ENCODE results near the gene G2E3.
"Not testable (repeated sequence)": the region's sequence is repeated elsewhere in the genome, so short reads cannot be mapped to it uniquely, and the experiment has no call there.

Gene G2E3

DNA sequence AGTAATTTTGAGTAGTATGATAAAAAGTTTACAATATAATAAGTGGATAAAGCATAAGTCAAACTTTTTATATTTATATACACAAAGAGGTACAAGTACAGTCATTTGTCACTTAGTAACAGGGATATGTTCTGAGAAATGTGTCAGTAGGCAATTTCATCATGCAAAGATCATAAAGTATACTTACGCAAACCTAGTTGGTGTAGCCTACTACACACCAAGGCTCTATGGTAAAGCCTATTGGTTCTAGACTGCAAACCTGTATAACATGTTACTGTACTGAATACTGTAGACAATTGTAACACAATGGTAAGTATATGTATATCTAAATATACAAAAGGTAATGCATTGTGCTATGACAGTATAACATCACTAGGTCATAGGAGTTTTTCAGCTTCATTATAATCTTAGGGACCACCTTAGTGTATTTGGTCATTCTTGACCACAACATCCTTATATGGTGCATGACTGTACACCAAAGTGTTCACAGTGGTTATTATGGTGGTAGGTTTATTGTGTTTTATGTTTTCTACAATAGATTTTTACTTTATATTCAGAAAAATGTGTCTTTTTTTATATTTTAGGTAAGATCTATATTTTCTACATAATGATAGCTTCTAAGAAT lies 48.3 kb downstream of the G2E3 start:
- DNase-seq, result no peak

DNA sequence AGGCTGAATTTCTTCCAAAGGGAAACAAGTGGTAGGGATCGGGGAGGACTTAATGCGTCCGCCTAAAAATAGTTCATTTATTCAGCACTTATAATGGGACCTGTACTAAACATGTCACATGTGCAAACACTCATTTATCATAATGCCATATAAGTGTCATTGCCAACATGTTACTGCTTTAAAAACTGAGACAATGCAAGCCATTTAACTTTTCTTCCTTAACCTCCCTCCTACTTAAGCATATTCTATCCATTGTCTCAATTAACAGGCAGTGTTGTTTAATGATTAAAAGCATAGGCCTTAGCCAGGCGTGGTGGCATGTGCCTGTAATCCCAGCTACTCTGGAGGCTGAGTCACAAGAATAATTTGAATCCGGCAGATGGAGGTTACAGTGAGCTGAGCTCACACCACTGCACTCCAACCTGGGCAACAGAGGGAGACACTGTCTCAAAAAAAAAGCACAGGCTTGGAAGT lies 49.6 kb downstream of the G2E3 start:
- DNase-seq, result no peak

DNA sequence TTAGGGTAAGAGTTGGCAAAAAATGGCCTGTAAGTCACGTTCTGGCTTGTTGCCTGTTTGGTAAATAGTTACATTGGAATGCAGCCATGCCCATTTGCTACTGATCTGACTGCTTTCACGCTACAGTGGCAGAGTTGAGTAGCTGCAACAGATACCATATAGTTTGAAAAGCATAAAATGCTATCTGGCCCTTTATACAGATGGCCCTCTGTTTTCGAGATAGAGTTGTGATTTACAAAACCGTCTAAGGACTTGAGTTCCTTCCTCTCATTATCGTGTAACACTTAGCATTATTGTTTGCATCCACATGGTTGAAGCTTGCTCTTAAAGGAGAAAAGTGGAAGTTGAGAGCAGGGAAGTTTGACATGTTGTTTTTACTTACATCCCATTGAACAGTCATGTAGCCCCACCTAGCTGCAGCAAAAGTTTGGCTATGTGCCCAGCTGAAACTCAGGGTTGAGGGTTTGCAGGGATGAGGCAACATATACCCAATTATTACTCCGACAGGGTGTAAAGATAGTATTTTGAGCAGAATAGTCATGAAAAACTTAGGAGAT lies 51.9 kb downstream of the G2E3 start:
- no peak for DNase-seq

DNA sequence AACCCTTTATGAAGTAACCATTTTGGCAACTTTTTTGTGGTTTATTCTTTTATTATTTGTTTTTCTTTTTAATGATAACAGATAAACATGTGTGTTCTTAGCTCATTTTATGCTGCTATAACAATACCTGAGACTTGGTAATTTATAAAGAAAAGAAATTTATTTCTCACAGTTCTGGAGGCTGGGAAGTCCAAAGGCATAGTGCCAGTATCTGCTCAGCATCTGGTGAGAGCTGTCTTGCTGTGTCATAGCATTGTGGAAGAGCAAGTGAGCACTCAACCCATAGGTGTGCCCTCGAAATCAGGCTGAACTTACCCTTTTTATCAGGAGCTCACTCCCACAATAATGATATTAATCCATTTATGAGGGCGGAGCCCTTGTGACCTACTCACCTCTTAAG lies 55.2 kb downstream of the G2E3 start:
- no peak for DNase-seq

DNA sequence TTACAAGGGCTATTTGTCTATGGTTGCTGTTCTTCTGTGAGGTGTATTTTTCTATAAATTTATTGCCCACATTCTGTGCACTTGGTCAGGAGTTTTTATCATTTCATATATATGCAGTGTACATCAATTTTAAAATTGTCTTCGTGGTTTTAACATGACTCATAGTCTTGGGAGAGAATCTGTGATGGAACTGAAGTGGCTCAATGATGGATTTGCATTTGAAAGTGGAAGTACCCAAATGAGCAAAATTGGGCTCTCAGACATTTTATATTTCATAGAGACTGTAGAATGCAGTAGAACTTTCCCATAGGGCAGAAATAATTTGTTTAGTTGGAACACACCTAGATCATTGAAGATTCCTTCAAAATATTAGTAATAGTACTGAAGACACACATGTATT lies 61.2 kb downstream of the G2E3 start:
- no peak for DNase-seq

DNA sequence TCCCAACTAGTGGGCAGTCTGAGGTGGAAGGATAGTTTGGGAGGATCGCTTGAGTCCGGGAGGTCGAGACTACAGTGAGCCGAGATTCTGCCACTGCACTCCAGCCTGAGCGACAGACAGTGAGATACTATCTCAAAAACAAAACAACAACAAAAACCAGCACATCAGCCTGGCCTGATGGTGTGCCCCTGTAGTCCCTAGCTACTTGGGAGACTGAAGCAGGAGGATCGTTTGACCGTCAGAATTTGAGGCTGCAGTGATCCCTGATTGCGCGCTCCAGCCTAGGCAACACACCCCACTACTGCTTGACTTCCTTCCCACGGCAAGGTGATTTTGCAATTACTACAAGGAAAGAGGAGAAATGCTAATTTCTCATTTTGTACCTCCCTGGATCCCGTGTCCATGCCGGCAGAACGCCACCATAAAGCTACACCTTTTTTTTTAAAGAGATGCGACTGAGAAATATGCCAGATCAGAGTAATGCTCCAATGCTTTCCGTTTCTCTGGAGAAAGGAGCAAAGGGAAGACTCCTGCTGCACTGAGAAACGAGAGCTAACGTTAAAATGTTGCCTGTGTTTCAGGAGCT lies 62.5 kb downstream of the G2E3 start:
- no peak for DNase-seq

DNA sequence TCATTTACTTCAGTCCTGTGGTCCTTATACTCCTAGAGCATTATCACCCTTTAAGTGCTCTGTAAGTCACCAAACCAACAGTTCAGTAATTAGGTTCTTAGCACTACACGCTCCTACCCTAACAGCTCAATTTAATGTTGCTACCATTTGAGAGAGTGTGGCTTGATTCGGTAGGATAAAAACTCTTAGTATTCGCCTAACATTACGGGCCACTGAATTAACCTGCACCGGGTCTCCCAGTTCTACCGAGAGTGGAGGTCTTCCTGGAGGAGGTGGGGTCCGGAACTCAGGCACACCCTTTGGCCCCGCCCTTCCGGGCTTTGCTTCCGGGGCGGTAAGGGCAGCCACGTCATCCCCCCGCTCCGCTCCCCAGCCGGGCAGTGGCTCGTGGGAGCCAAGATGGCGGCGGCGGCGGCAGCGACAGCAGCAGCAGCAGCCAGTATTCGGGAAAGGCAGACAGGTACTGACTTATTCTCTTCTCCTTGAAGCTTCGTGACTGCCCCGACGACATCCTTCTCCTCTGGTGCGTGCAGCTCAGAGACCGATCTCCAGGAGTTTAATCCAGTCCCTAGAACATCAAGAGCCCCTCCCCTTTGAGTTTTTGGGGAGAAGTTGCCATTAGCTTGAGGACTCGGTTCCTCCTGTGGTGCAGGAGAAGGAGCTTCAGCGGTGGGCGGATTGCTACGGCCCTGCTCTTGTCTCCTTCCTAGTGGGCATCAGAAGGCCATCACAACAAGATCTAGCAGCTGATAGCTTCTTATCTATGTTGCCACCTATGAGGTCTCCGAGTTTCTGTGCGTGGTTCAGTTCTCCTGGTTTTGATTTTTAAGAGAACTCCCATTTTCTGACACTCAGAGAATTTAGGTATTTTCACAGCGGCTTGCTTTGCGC lies 63.2 kb downstream of the G2E3 start, which contains the start of gene SCFD1:
TSS of gene SCFD1 (plus strand) at position 380 of the 891 bp plus-strand sequence. CDS start at position 400, 20 bp downstream.
- DNase-seq, result peak; percentile 92

DNA sequence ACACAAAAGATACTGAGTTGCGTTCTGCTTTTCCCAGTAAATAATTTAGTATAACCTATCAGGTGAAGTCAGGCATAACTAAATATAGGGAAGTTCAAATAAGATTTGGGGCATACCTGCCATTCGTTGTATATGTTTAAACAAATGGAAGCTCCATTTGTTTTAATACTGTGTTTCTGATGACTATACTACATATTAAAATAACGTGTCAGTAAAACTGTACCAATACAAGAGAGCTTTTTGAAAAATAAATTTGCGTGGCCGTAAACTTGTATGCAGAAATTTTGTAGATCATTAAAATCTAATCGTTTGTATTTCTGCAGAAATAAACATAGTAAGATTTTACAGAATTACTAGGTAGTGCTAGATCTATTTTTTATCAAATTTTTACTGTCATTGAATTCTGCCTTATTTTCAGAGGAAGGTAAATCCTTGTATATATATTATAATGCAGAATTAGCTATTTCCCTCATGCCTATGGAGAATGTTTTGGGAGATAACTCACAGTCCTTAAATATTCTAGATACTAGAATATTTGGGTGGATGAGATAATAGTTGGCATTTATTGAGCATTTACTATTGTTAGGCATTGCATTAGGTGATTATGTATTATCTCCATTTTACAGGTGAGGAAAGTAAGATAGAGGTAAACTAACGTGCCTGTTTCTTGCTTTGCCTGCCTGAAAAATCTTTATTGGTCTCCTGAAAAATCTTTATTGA lies 64.6 kb downstream of the G2E3 start:
- no peak for DNase-seq

DNA sequence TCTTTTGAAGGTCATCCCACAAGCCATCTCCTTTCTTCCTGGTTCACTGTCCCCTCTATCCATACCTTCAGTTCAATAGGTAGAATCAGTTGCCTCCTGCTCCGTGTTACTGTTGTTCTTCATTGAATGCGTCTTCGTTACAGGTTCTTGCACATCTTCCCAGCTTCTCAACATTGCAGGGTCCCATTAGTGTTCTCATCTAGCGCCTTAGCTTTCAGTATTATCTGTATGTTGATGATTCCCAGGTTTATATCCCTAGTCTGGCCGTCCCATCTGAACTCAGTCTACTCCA lies 65.1 kb downstream of the G2E3 start:
- no peak for DNase-seq

DNA sequence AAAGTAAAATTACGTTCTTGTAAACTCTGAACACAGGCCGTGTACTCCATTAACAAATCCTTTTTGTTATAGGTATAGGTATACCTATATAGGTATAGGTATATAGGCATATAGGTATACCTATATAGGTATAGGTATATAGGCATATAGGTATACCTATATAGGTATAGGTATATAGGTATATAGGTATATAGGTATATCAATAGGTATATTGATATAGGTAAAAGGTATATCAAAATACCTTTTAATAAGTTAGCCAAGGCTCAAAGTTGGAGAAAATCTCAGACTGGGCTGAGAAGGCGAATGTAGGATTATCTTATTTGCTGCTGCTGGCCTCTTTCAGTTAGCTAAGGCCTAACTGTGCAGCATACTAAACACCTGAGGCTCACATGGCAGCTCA lies 66.6 kb downstream of the G2E3 start:
- DNase-seq, result no peak

DNA sequence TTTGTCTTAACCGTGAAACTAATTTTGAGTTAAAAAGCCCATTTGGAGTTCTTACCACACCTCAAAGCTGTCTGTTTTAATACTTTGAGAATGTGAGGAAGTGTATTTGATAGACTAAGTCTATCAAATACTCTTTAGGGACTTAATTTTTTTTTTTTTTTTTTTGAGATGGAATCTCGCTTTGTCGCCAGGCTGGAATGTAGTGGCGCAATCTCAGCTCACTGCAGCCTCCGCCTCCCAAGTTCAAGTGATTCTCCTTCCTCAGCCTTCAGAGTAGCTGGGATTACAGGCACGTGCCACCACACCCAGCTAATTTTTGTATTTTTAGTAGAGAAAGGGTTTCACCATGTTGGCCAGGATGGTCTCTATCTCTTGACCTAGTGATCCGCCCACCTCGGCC lies 70.5 kb downstream of the G2E3 start:
- DNase-seq, result not testable (repeated sequence)

DNA sequence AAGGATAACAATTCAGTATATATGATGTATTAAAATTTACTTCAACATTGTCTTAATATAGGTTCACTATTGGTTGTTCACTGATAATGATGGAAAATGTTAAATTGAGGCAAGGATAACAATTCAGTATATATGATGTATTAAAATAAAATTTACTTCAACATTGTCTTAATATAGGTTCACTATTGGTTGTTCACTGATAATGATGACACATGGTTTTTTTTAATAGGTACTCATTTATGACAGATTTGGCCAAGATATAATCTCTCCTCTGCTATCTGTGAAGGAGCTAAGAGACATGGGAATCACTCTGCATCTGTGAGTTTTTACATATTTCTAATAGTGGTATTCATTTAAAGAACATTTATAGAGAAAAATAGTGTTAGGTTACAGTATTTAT lies 71.3 kb downstream of the G2E3 start:
- no peak for DNase-seq

DNA sequence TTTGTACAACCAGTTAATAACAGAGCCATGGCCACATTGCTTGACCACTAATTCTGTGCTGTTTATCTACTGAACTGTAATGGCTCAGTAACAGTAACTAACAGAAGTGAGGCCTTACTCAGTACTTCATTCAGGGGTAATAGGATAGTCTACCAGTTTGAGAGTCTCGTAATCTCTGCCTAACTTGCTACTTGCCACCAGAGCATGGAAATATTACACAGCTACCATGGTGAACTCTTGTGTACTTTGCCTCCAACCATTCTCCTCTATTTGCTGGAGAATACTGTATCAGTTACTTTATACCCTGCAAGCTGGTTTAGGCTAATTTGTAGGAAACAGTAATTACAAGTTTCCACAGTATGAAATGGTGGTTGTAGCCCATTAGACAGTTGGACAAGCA lies 73.8 kb downstream of the G2E3 start:
- no peak for DNase-seq

DNA sequence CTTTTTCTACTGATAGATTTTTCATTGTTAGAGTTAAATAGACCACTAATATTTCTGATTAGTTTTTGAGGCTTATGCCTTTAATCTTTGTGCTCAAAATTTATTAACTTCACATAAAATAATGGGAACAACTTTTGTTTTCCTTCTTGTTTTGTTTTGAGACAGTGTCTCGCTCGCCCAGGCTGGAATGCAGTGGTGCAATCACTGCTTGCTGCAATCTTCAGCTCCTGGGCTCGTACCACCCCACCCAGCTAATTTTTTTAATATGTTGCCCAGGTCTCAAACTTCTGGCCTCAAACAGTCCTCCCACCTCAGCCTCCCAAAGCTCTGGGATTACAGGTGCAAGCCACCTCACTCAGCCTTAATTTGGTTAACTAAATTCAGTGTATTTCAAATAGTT lies 80.0 kb downstream of the G2E3 start:
- no peak for DNase-seq

DNA sequence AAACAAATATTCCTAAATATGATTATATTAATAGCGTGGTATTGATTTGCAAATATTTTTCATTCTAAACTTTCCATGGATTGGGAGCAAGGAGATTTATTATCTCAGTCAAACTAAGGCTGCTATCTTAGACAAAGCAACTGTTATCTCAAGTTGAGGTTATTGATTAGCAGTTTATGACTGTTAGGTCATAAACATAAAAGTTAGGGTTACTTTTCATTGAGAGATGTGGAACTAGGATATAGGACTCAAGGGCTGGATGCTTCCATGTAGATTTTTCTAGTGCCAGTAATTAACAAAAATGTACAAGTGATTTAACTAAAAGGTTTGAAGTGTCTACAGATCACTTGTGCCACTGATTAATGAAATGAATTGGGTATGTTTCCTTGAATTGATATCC lies 82.2 kb downstream of the G2E3 start:
- no peak for DNase-seq

DNA sequence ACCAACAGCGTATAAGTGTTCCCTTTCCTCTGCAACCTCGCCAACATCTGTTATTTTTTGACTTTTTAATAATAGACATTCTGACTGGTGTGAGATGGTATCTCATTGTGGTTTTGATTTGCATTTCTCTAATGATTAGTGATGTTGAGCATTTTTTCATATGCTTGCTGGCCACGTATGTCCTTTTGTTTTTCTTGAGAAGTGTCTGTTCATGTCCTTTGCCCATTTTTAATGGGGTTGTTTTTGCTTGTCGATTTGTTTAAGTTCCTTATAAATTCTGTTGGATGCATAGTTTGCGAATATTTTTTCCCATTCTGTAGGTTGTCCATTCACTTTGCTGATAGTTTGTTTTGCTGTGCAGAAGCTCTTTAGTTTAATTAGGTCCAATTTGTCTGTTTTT lies 85.5 kb downstream of the G2E3 start:
- DNase-seq, result not testable (repeated sequence)

DNA sequence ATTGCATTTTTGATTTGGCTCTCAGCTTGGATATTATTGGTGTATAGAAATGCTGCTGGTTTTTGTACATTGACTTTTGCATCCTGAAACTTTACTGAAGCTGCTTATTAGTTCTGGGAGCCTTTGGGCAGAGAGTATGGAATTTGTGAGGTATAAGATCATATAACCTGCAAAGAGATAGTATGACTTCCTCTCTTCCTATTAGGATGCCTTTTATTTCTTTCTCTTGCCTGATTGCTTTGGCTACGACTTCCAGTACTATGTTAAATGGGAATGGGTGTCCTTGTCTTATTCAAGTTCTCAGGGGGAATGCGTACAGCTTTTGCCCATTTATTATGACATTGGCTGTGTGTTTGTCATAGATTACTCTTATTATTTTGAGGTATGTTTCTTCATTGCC lies 86.6 kb downstream of the G2E3 start:
- DNase-seq, result no peak

DNA sequence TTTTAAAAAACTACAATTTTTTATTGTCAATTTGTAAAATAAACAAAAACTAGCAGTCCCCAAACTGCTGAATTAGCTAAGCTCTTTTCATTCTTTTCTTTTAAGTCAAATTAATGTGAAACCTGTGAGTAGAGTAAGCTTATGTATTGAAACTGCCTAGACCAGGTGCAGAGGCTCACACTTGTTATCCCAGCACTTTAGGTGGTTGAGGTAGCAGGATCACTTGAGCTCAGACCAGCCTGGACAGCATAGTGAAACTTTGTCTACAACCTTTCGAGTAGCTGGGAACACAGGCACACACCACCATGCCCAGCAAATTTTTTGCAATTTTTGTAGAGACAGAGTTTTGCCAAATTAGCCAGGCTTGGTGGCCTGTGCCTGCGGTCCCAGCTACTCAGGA lies 89.5 kb downstream of the G2E3 start:
- DNase-seq, result no peak

DNA sequence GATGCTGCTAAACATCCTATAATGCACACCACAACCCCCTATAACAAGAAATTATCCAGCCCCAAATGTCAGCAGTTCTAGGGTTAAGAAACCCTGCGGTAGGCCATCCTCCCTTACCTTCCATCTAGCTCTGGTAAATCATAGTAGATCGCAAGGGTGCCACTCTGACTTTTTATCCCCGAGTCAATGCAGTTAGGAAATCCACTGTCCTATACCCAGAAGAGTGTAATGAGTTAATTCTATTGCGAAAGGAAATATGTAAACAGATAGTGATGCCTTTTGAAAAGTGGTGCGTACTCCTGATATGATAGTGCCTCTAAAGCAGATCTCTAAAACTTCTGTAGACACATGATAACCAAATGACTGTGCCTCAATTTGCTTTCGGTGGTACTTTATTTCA lies 93.0 kb downstream of the G2E3 start:
- no peak for DNase-seq

DNA sequence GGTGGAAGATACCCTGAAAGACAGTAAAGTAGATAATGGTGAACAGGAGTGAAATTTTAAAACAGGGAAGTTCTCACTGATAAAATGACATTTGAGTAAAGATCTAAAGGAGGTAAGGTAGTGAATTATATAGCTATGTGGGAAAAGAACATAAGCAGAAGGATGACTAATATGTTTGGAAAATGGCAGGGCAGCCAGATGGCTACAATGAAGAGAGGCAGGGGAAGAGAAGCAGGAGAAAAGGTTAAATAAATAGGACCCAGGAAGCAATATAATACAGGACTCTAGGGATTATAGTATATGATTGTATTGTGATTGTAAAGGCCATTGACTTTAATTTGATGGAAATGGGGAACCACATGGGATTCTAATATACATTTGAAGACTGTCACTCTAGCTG lies 96.2 kb downstream of the G2E3 start:
- no peak for DNase-seq

DNA sequence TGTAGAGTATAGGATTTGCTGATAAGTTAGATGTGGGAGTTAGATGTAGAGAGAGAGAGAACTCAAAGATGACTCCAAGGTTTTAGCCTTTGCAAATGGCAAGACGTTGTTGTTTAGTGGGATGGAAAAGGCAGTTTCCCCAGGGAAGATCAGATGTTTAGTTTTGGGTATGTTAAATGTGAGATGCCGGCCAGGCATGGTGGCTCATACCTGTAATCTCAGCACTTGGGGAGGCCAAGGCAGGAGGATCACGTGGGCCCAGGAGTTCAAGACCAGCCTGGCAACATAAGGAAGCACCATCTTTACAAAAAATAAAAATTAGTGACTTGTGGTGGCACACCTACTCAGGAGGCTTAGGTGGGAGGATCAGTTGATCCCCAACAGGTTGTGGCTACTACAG lies 96.7 kb downstream of the G2E3 start:
- no peak for DNase-seq

DNA sequence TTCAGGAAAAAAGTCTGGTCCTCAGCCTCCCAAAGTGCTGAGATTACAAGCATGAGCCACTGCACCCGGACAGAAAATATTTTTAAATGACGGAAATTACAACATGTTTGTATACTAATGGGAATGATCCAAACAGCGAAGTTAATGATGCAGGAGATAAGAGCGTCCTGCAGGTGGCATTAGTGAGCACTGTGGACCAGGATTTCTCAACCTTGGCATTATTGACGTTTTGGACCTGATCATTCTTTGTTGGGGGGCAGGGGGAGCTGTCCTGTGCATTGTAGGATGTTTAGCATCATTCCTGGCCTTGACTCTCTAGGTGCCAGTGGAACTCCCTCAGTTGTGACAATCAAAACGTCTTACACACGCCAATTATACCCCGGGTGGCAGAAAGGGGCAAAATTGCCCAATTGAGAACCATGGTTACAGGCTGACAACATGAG lies 97.3 kb downstream of the G2E3 start:
- peak in 1 of 2 experiments; percentile 11 for DNase-seq

DNA sequence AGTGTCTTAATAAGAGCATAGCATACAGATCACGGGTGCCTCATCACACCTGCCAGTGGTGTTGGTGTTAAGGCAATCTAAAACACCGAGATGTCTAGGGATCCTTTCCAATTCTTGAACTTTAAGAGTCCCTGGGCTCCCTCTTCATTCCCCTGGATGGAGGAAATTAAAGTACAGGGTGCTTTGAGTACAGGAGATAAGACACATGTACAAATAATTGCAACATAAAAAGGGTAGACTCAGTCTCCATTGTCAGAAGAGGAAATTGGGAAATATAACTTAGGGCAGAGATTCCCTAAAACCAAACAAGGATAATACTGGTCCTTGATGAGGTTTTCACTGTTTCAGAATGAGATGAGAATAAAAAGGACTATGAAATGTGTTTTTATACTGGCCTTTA lies 98.1 kb downstream of the G2E3 start:
- no peak for DNase-seq

All from stimulated activated CD4-positive, alpha-beta T cell treated with anti-CD3 and anti-CD28 coated beads, Interleukin-4, amount 100 ng/mL, for 4 hours (primary cell).